LoVo (cell line): Measurements from ENCODE around the gene TRMT2A.

Source experiments
- DNase-seq: peaks from one replicate; pipeline ENCODE4 v3.0.0-alpha.2; 2016; ENCODE audit warnings: low spot score

TRMT2A gene

DNA sequence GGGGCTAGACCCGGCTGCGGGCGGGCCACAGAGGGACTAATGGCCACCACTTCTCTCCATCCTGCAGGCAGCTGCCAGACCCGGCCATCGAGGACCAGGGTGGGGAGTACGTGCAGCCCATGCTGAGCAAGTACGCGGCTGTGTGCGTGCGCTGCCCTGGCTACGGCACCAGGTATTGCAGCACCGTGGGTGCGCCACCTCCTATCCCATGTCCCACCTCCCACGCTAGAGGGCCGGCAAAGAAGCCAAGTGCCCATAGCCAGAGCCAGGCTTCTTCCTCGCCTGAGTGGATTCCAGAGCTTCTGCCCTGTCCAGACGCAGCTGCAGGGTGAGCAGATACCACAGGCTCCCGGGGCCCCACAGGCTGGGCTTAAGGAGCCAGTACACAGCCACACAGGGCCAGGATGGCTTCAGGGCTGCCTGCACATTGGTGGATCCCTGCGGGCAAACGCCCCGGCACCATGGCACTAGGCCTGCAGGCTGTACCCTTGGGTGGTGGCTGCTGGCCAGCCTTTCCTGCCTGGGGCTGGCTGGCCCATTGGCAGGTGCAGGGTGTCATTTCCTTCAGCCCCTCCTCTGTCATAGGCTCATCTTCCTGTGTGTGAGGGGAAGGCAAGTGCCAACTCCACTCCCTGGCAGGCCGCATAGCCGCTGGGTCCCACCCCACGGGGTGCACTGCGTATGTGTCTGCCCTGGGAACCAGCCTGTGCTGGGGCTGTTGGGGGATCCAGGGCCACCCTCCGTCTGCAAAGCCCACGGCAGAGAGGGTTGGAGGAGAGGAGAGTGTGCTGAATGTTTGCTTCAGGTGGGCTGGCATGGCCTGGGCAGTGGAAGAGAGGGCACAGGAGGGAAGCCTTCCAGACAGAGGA is 53.5 kb downstream of the TRMT2A start:
- DNase-seq, result no peak

GRCh38 chr22:20062766-20063083 is 54.3 kb downstream of the TRMT2A start:
- DNase-seq, result no peak

DNA sequence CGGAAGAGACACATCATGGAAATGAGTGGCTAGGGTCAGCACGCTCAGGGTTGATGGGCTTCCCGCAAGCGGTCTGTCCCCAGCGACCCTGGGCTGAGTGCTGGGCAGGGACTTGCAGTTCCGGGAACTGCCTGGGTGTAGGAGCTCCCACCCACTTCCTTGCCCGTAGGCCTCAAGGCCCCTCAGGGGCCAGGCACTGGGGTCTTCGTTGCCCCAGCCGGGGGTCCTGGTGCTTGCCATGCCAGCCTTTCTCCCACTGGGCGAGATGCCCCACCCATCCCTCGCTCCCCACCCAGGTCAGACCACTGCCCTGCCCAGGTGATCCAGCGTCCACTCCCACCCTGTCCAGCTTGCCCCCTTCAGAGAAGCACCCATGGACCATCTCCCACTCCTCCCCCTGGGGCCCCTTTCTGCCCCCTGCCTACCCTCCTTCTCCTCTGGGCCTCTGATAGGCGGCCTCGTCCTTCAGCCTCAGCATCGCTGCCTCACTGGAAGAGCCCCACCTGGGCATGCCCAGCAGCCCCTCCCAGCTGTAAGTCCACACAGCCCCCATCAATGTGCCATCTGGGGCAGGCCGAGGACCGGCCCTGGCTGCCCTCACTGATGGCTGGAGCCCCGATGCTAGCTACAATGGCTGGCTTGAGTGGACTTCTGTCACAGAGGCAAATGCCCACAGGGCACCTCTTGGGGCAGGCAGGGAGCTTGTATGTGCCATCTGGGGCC is 54.8 kb downstream of the TRMT2A start:
- no peak for DNase-seq
